ENCODE data around the gene SH3PXD2A.

GRCh38 chr10:103720964-103721335, 134.4 kb downstream of the SH3PXD2A start:
- no peak for TF ChIP-seq CTCF (IDR thresholded peaks at IDR 0.05)
- no peak for TF ChIP-seq EZH2 (IDR thresholded peaks at IDR 0.05)
- TF ChIP-seq EZH2phosphoT487 (IDR thresholded peaks at IDR 0.05), result no peak

All from neural progenitor cell (in vitro differentiated cells).